HepG2 (cell line): Measurements from ENCODE around the gene SNRPB2. TPM values are rescaled to one million over a fixed set of nuclear protein-coding genes. Genes with fewer than 3 reads are reported as not detected.

ENCODE experiments used
- AGO1 ChIP-seq: fragments of 200-400 bp; formaldehyde crosslinking; IDR thresholded peaks from 2 replicates; pipeline ENCODE4 v1.6.1; 2017; ENCODE audit warnings: mild to moderate bottlenecking, low read depth, low read length, moderate library complexity; ENCODE audit not compliant: poor library complexity, severe bottlenecking
- CENPT ChIP-seq: sonication (generic); formaldehyde crosslinking; IDR thresholded peaks from 2 replicates; pipeline ENCODE4 v1.8.0; 2022; ENCODE audit warnings: low read depth, mild to moderate bottlenecking, moderate library complexity, missing genetic modification reagents
- DMAP1 ChIP-seq: IDR thresholded peaks from 2 replicates; pipeline ENCODE4 v1.6.1; 2016
- ETV6 ChIP-seq: sonication (generic); formaldehyde crosslinking; conservative IDR thresholded peaks from 2 replicates; pipeline ENCODE4 v1.4.0; 2020; ENCODE audit warnings: missing genetic modification reagents
- FOXK2 ChIP-seq: fragments of 450-650 bp; IDR thresholded peaks from 2 replicates; pipeline ENCODE4 v1.6.1; 2016
- FOXM1 ChIP-seq: sonication (generic); formaldehyde crosslinking; IDR thresholded peaks from 2 replicates; pipeline ENCODE4 v1.5.0; 2020; ENCODE audit warnings: missing genetic modification reagents
- HNRNPL ChIP-seq: fragments of 200-400 bp; formaldehyde crosslinking; IDR thresholded peaks from 2 replicates; pipeline ENCODE4 v1.6.1; 2017; ENCODE audit warnings: mild to moderate bottlenecking, low read depth, low read length
- KDM3A ChIP-seq: IDR thresholded peaks from 2 replicates; pipeline ENCODE4 v1.6.1; 2018; ENCODE audit warnings: low read depth, missing compliant biosample characterization
- MYC ChIP-seq: sonication (generic); formaldehyde crosslinking; IDR thresholded peaks from 2 replicates; pipeline ENCODE4 v1.9.0; 2021; ENCODE audit warnings: missing genetic modification reagents, borderline replicate concordance
- NFE2L1 ChIP-seq: sonication (generic); formaldehyde crosslinking; IDR thresholded peaks from 2 replicates; pipeline ENCODE4 v1.4.0; 2020; ENCODE audit warnings: missing genetic modification reagents, mild to moderate bottlenecking, borderline replicate concordance
- POLR2AphosphoS2 ChIP-seq: IDR thresholded peaks from 2 replicates; pipeline ENCODE4 v1.6.1; 2011; ENCODE audit warnings: low read depth, low read length, improper control_type of control experiment
- PPARG ChIP-seq: conservative IDR thresholded peaks from 2 replicates; pipeline ENCODE4 v1.6.1; 2016; ENCODE audit warnings: missing biosample characterization, missing genetic modification reagents
- SKIL ChIP-seq: sonication (generic); formaldehyde crosslinking; IDR thresholded peaks from 2 replicates; pipeline ENCODE4 v1.8.0; 2022; ENCODE audit warnings: missing genetic modification reagents, mild to moderate bottlenecking, moderate library complexity, borderline replicate concordance
- TEF ChIP-seq: sonication (generic); formaldehyde crosslinking; IDR thresholded peaks from 2 replicates; pipeline ENCODE4 v1.5.0; 2020; ENCODE audit warnings: missing genetic modification reagents
- YEATS2 ChIP-seq: sonication (generic); formaldehyde crosslinking; IDR thresholded peaks from 2 replicates; pipeline ENCODE4 v1.4.0; 2020; ENCODE audit warnings: missing genetic modification reagents, borderline replicate concordance
- ZHX2 ChIP-seq, 2 experiments: sonication (generic) in 1 of 2; formaldehyde crosslinking in 1 of 2; IDR thresholded peaks; 2 replicates each; pipeline versions ENCODE4 v1.6.1 to v1.9.0; 2014 to 2022; ENCODE audit warnings: antibody characterized with exemption in 1 of 2, borderline replicate concordance in 1 of 2, inconsistent platforms in 1 of 2, low read depth in 1 of 2, missing genetic modification reagents in 1 of 2
- ZNF501 ChIP-seq: sonication (generic); formaldehyde crosslinking; IDR thresholded peaks from 2 replicates; pipeline ENCODE4 v1.5.1; 2020; ENCODE audit warnings: mild to moderate bottlenecking, moderate library complexity, missing genetic modification reagents
- ZNF570 ChIP-seq: sonication (generic); formaldehyde crosslinking; IDR thresholded peaks from 2 replicates; pipeline ENCODE4 v1.4.0; 2020; ENCODE audit warnings: mild to moderate bottlenecking, missing genetic modification reagents, borderline replicate concordance
- ZNF772 ChIP-seq: sonication (generic); formaldehyde crosslinking; IDR thresholded peaks from 2 replicates; pipeline ENCODE4 v1.5.0; 2020; ENCODE audit warnings: mild to moderate bottlenecking, missing genetic modification reagents
- ZNF816 ChIP-seq: sonication (generic); formaldehyde crosslinking; IDR thresholded peaks from 2 replicates; pipeline ENCODE4 v1.8.0; 2022; ENCODE audit warnings: missing genetic modification reagents, mild to moderate bottlenecking, borderline replicate concordance
- polyA plus RNA-seq, 8 experiments: library from polyadenylated mRNA; depleted of rRNA in 3 of 8; stranded (reverse) in 7 of 8; unstranded in 1 of 8; fragments of >200 nt; fragmentation: Illumina TruSeq in 4 of 8; extraction: Trizol in 4 of 8; gene quantifications; 2 replicates each; pipeline versions ENCODE4 v1.2.1 to v1.2.3, GENCODE V29; 2011 to 2016; ENCODE audit warnings: low read depth in 4 of 8, missing spikeins in 1 of 8, mixed read lengths in 1 of 8; ENCODE audit not compliant: insufficient read depth in 1 of 8
- total RNA-seq, 5 experiments: library from RNA; depleted of rRNA; stranded (reverse); fragments of >200 nt; fragmentation: Illumina TruSeq; extraction: Trizol; gene quantifications; 2 replicates each; pipeline ENCODE4 v1.2.3, GENCODE V29; 2016; ENCODE audit warnings: low read depth in 1 of 5

SNRPB2 gene
- total and polyA plus RNA-seq, 2 of the 13 experiments (the other 11 are each of a cell fraction or from before 2014, with no cell fraction given), result 107 to 204 TPM

DNA sequence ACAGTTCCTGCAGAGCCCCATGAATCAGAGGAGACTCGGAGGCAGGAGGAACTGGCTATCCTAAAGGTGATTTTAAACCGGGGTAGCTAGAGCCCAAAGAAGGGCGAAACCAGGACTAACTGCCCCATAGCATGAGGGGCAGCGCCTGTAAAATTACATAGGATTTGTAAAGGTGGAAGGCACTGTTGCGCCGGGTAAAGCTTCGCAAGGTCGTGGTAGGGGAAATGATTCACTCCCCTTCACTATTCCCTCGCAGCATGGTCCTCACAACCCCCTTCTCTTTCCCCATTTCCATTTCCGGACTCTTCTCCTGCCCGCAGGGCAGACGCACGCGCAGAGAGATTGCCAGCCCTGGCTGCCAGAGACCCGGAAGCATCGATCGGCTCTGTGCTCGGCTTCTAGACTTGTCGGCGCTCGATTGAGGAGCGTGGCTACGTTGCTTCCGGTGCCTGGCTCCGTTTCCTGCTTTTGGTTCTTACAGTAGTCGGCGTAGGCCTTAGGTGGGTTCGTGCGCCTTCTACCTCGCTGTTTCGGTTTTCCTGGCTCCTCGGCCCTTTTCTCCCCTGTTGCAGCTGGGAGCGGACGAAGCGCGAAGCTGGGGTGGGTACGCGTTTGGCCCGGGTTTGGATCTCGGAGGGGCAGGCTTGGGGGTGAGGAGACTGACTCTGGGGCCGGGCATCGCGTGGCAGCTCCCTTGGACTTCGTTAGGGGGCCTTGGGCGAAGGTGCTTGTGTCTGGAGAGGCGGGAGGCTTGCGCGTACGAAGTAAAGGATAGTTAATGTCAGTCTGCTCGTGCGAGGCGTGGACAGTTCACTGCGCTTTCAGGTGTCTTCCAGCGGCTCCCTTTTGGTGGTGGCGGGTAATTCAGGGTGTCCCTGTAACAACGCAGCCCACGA lies at the start of gene SNRPB2 (continued):
- TF ChIP-seq AGO1, result peak; percentile 81
- peak; percentile 99 for TF ChIP-seq DMAP1 (CRISPR knock-in tag)
- peak; percentile 95; the same call in 1 of the 2 replicates for TF ChIP-seq MYC (CRISPR knock-in tag)
- peak; percentile 72; the same call in 1 of the 2 replicates for TF ChIP-seq SKIL (CRISPR knock-in tag)
- TF ChIP-seq KDM3A (CRISPR knock-in tag), result peak; percentile 93
- peak; percentile 96 for TF ChIP-seq ZHX2 (IDR thresholded peaks at IDR 0.05; ENCODE audit: low read depth)
- TF ChIP-seq ZHX2 (CRISPR knock-in tag; IDR thresholded peaks at IDR 0.05; ENCODE audit: borderline replicate concordance), result no peak; the same call in 1 of the 2 replicates
- TF ChIP-seq FOXK2, result peak; percentile 81
- peak; percentile 86 for TF ChIP-seq HNRNPL
- TF ChIP-seq FOXM1, result no peak; the same call in 1 of the 2 replicates
- TF ChIP-seq ZNF772 (CRISPR knock-in tag), result peak; percentile 98
- peak; percentile 100 for TF ChIP-seq ZNF501
- peak; percentile 100 for TF ChIP-seq POLR2AphosphoS2
- TF ChIP-seq TEF (CRISPR knock-in tag), result 0 out of 2 replicates have a peak, but pooled peaks have one; percentile 59
- TF ChIP-seq ZNF816 (CRISPR knock-in tag), result peak; percentile 85; the same call in 1 of the 2 replicates
- TF ChIP-seq ZNF570 (CRISPR knock-in tag), result peak; percentile 93; the same call in 1 of the 2 replicates
- TF ChIP-seq NFE2L1, result no peak; the same call in 1 of the 2 replicates
- peak; percentile 100 for TF ChIP-seq YEATS2
- peak; percentile 96 for TF ChIP-seq ETV6 (CRISPR knock-in tag)
- peak; percentile 73; the same call in 1 of the 2 replicates for TF ChIP-seq CENPT (CRISPR knock-in tag)
- peak; percentile 81 for TF ChIP-seq PPARG (CRISPR knock-in tag)
